PC-3 (cell line): ENCODE data around the gene HNRNPD.

ENCODE experiments used
- EZH2 ChIP-seq: fragments of 300-600 bp; sonication (generic); IDR thresholded peaks from one replicate; pipeline ENCODE4 v1.6.1; 2017; ENCODE audit warnings: antibody characterized with exemption, mild to moderate bottlenecking, low read length; ENCODE audit not compliant: unreplicated experiment
- TF ChIP-seq, protein P1 (sequence below): fragments of 300-600 bp; sonication (generic); conservative IDR thresholded peaks from 2 replicates; pipeline ENCODE4 v1.5.1; 2017; ENCODE audit warnings: antibody characterized with exemption, low read depth, mild to moderate bottlenecking, low read length

DNA sequence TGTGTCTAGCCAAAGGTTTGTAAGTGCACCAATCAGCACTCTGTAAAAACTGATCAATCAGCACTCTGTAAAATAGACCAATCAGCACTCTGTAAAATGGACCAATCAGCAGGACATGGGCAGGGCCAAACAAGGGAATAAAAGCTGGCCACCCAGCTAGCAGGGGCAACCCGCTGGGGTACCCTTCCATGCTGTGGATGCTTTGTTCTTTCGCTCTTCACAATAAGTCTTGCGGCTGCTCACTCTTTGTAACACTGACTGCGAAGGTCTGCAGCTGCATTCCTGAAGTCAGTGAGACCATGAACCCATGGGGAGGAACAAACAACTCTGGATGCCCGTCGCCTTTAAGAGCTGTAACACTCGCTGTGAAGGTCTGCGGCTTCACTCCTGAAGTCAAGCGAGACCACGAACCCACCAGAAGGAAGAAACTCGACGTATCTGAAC lies 42.2 kb upstream of the HNRNPD start:
- TF ChIP-seq, protein P1, sequence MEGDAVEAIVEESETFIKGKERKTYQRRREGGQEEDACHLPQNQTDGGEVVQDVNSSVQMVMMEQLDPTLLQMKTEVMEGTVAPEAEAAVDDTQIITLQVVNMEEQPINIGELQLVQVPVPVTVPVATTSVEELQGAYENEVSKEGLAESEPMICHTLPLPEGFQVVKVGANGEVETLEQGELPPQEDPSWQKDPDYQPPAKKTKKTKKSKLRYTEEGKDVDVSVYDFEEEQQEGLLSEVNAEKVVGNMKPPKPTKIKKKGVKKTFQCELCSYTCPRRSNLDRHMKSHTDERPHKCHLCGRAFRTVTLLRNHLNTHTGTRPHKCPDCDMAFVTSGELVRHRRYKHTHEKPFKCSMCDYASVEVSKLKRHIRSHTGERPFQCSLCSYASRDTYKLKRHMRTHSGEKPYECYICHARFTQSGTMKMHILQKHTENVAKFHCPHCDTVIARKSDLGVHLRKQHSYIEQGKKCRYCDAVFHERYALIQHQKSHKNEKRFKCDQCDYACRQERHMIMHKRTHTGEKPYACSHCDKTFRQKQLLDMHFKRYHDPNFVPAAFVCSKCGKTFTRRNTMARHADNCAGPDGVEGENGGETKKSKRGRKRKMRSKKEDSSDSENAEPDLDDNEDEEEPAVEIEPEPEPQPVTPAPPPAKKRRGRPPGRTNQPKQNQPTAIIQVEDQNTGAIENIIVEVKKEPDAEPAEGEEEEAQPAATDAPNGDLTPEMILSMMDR: no peak
- TF ChIP-seq EZH2: no peak
